ENCODE results near the gene LYAR.
"Not testable (repeated sequence)": the region's sequence is repeated elsewhere in the genome, so short reads cannot be mapped to it uniquely, and the experiment has no call there.

Gene LYAR

DNA sequence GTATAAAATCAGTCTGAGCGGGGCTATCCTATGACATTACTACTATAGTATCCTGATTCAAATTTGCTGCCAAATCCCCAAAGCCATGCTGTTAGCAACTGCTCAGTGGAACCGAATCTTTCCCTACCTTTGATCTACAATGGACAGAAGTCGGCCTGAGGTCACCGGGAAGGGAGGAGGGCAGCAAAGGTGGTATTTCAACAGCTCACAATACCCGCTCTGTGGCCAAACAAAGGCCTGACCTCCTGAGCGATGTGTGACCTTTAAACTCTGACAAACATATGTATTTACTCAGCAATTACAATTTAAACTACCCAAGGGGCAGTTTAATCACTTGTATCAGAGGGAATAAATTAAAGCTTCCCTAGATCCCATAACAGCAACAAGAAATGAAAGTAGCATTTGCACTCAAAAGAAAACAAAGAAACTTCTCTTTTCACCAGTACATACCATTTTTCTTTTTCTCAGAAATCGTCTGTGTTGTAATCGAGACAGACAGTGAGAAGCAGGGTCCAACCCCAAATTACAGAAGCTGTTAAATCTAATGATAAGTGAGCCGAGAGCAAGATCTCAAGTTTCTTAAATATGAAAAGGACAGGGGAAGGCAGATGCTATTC is 30.4 kb downstream of the LYAR start:
- no peak for FAIRE-seq

DNA sequence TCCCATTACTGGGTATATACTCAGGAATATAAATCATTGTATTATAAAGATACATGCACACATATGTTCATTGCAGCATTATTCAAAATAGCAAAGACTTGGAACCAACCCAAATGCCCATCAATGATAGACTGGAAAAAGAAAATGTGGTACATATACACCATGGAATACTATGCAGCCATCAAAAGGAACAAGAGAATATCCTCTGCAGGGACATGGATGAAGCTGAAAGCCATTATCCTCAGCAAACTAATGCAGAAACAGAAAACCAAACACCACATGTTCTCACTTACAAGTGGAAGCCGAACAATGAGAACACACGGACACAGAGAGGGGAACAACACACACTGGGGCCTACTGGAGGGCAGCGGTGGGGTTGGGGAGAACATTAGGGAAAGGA is 32.2 kb downstream of the LYAR start:
- FAIRE-seq, result not testable (repeated sequence)

DNA sequence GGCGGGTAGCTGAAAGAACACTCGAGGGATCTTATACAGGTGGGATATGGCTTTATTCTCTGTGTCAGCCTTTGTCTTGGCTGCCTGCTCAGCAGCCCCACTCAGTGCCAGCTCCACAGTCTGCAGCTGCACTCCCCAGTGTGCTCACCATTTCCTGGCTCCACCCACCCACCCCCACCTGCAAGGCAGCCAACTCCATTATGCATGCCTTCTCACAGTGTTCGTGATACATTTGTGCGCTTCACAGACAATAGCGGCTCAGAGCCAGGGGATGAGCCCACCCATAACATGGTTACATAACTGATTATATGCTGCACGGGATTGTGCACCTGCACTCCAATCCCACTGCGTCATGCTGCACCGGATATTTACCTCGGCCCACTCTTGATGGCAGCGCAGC is 33.2 kb downstream of the LYAR start:
- no peak for FAIRE-seq

DNA sequence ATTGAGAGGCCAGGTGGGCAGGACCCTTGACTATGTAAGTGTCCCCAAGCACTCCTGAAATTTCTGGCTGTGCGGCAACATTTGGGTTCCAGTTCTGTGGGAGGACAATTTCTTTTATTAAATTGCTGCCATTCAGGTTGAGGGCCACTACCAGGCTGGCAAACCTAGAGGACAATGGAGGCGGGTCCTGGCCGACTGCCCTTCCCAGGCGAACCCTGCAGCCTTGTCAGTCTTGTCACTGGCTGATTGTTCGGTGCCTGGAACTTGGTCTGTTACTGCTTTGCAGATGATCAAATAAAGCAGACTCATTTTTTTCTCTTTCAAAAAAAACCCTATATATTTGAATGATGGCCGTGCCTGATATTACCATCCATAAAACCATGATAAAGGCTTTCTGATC is 35.3 kb downstream of the LYAR start:
- FAIRE-seq, result no peak

DNA sequence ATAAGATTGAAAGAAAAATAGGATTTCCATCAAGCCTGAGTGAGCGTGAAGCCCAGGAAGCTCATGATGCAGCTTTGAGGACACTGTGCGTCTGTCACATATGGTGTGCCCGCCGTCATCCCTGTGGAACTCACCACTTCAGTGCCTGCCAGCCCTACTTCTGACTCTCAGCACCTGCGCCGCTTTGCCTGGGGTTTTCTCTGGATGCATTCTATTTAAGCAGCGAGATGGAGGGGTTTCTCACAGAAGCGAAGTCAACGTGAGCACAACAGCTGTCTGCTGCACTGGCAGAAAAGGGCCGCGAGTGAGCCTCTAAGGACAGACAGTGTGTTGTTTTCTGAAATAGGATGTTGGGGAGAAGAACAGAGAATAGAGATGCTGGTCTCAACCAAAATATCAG is 35.8 kb downstream of the LYAR start:
- no peak for FAIRE-seq

DNA sequence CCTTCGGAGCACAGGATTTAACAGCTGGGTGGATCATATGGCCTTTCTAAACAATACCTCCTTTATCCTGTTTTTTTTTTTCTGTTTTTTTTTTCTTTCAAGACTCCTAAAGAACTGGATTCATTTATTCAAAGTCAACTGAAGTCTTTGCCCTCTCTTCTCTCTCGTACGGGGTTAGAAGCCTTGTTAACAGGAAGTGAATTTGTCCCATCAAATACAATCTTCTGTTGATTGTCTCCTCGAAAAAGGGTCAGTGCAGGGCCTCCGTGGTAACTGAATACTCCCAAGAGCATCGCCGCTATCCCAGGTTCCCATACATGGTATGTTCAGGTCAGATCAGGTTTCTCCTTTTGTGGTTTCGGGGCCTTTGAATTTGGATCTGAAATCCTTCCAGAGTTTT is 40.1 kb downstream of the LYAR start:
- FAIRE-seq, result no peak

DNA sequence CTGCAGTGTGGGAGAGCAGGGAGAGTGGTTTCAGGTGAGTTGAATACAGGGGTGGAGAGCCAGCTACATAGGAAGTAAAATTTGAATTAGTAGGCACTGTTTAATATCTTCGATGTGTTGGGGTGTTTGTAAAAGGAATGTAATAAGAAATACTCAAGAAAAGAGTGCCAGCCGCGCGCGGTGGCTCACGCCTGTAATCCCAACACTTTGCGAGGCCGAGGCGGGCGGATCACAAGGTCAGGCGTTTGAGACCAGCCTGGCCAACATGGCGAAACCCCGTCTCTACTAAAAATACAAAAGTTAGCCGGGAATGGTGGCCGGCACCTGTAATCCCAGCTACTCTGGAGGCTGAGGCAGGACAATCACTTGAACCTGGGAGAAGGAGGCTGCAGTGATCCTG is 40.6 kb downstream of the LYAR start:
- not testable (repeated sequence) for FAIRE-seq

DNA sequence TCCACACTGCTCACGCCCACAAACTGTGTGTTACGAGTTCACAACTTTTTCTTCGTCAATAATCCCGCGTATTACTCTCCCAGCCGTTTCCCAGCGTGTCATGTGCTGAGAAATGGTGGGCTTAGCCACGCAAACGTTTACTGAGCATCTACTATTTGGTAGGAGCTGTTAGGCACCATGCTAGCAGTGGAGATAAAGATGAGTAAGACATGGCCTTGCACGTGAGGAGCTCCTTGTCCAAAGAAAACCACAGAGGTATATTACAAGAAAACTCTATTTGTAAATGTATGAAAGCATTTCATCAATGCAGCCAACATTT is 41.1 kb downstream of the LYAR start:
- FAIRE-seq, result no peak

DNA sequence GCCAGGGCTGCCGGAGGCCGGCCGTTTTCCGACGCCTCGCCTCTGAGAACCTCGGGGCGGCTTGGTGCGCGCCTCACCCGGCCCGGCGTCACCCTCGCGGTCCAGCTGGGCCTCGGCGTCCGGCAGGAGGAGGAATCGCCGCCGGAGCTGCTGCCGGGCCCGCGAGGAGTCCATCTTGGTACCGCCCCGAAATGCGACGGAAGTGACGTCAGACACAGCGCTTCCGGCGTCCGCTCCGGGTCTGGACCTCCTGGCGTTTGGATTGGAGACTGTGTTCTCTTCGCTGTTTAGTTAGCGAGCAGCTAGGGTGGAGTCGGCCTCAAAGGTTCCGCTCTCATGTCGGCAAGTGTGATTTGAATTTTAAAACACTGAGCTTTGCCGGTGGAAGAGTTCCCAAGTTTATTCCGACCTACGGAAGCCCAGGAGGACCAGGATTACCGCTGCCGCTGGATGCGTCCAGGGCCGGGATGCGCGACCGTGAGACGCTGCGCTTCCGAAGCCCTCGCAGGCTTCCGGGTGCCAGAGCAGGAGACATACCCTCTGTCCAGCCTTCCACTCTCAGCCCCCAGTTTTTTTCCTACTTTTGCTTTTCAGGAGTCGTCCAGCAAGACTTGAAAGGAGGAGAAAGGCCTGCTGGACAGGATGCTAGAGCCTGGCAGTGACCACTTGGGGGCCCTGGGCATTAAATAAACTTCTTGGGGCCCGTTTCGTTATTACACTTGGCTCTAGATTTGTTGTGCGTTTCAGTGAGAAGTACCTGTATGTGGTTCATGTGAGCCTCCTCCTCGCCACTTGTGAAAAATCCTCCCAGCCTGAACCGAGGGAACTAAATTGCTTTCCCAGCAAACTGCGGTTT is 41.7 kb downstream of the LYAR start, which contains the start of gene TMEM128:
TSS of gene TMEM128 (minus strand) at position 195 of the 856 bp plus-strand sequence. CDS start at position 174, 21 bp downstream.
- no peak for FAIRE-seq

DNA sequence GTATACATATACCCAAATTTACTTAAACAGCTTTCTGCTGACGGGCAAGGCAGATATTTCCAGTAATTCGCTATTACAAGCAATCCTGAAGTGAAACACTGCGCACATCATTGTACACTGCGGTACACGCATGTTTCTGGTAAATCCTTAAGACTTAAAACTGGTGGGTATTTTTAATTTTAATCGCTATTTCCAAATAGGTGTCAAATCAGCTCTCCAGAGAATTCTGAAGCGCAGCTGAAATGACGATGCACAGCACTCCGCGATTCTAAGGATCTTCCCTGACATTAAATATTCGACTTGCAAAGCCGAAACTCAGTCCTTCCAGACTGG is 42.3 kb downstream of the LYAR start:
- no peak for FAIRE-seq

DNA sequence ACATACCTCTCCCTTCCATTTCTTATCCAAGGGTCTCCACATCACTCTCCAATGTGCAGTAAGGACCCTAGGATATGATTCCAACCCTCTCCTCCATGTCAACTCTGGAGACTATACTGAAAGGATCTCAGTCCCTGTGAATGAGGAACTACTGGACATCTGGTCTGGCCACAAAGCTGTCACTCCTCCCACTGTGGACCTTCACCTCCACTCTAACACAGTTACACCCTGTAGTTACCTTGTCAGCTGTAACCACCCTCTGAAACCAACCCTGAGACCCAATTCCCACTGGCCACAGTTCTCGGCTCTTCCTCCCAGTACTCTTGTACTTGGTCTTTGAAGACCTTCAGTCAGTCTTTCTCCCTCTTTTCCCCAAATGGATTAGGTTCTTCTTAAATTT is 44.8 kb downstream of the LYAR start:
- FAIRE-seq, result no peak

DNA sequence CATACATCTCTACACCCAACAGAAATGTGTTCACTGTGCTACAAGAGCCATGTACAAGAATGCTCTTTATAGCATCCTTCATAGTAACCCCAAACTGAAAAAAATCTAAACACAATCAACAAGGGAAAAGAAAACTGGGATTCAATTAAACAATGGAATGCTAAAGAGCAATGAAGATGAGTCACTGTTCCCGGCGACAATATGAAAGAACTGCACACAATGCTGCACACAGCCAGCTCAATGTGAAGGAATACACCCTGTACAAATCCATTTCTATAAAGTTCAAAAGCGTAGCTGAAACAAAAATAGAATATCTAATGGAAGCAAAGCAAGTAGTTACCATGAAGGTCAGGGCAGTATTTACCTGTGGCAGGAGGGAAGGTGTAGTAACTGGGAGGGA is 50.4 kb downstream of the LYAR start:
- not testable (repeated sequence) for FAIRE-seq

DNA sequence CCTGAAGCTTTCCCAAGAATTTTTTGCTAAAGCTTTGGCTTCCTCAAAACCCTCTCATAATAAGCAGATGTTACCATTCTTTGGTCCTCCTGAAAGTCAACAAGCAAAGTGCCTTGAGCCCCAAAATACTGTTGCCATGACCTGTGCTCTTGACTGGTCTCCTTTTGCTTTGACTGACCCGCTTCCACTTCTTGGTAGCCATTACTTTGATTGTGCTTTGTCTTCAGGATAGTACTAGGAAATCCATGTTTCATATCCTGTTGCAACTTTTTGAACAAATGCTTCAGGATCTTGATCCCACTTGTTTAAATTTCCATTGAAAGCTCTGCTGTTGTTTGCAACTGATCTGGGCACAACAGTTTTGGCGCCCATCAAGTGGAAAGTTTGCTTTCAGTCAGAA is 56.3 kb downstream of the LYAR start:
- FAIRE-seq, result no peak

DNA sequence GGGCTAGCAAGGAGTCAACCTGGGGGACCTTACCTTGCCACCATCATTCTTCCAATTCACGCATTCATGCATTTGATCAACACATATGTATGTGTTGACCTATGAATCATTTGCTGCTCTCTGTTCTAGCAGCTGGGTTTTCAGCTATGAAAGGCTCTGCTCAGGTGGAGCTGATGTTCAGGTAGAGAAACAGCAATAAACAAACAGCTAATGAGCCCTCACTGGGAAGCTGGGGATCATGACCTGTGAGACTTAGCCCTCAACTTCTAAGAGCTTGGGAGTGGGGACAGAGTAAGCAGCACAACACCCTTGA is 61.6 kb downstream of the LYAR start:
- FAIRE-seq, result no peak

DNA sequence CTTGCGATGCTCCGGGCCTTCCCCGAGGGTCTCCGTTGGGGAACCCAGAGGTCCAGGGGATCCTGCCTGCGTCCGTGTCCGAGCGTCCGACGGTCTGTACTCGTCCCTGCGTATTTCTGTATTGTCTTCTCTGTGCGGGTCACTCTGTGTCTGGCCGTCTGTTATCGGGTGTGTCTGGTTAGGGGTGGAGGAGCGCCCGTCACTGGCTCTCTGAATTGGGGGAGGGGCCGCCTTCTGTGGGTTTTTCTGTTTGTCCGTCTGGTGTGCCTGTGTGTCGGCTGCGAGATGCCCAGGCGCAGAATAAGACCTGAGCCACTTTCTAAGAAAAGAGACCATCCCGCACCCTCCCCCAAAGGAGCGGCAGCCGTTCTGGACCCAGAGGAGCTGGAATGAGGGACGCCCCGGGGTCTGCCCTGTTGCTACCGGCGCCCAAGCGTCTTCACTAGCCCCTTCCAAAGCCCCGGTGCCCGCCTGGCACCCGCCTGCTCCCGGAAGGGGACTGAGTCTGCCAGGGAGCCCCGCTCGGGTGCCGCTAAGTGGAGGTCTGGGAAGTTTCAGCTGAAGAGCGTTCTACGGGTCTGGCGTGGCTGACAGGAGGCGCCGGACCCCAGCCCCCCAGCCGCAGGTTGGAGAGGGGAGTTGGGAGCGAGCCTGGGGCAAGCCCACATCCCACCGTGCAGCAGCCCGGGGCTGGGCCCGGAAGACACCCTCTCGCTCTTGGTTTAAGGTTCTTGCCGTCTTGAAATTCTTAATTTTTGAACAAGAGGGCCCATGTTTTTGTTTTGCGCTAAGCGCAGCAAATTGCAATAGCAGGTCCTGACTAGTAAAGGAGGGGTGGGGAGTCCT is 62.2 kb downstream of the LYAR start:
- FAIRE-seq, result no peak

DNA sequence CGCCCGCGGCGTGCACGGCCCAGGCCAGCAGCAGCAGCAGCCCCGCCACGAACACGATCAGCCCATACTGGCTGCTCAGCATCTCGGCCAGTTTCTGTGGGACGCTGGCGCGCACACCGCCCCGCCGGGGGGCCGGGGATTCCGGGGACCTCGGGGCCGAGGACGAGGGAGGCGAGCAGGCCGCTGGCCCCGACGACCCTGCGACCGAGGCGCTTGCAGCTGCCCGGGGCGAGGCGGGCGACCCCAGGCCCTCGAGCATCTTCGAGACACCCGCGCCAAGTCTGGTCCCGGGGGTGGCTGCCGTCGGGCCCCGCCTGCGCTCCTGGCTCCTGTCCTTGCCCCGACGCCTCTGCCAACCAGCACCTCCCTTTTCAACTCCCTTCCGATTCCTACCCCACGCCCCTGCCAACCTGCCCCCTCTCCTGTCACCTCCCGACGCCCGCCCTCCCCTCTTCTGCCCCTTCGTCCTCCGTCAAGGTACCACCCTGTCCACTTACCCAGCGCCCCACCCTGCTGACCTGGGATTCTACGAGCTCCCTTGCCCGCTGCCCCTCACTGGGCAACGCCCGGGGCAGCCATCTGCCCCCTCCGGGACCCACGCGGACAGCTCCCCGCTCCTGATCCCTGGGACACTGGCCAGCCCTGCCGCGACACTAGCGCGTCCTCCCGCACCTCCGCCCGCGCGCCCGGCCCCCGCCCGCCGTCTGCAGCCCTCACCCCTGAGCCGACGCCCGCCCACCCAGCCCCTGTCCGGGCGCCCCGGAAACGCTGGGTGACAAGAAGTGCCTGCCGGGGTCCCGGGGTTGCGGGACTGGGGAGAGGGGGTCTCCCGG is 63.1 kb downstream of the LYAR start, which contains the start of gene OTOP1:
TSS of gene OTOP1 (minus strand) at position 324 of the 833 bp plus-strand sequence. CDS start at position 259, 65 bp downstream.
- no peak for FAIRE-seq

DNA sequence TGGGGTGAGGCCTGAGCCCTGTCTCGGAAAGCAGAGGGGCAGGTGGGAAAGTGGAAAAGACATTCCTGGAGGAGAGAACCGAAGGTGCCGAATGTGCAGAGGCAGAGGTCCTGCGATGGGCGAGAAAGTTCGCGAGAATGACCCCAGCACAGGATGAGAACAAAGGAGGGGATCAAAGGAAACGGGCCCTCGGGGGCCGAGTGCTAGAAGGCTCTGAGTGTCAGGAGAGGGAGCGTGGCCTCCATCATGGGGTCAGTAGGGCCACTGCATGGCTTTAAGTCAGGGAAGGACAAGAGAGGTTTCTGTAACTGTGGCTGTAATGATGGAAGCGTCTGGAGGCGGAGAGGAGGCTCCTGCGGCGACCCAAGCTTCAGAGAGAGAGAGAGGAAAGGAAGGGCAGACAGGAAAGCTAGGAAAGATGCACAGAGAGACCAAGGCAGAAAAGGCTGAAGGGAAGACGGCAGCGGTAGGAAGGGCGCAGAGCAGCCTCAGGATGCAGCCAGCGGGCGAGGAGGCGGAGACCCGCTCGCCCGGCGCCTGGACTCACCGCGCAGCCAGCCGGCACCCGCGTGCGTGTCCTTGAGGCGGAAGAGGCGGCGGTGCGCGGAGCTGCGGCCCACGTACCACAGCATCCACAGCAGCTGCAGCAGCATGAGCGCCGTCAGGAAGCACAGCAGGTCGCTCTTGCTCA is 63.9 kb downstream of the LYAR start:
- no peak for FAIRE-seq
